HepG2 (cell line): ENCODE data around the gene TCAP. TPM values are rescaled to one million over a fixed set of nuclear protein-coding genes. Genes with fewer than 3 reads are reported as not detected.

Experiments used
- ARID3A ChIP-seq: IDR thresholded peaks from 2 replicates; pipeline ENCODE4 v1.6.1; 2012; ENCODE audit warnings: low read depth, low read length, improper control_type of control experiment
- ASH2L ChIP-seq: fragments of 300-600, 200-600 bp; sonication (generic); IDR thresholded peaks from 2 replicates; pipeline ENCODE4 v1.7.0; 2017; ENCODE audit warnings: low read depth, mild to moderate bottlenecking, moderate library complexity, mixed read lengths, low read length; ENCODE audit not compliant: insufficient read length
- BATF2 ChIP-seq: sonication (generic); formaldehyde crosslinking; IDR thresholded peaks from 2 replicates; pipeline ENCODE4 v1.8.0; 2022; ENCODE audit warnings: mild to moderate bottlenecking, missing genetic modification reagents, moderate library complexity
- CREB1 ChIP-seq, 2 experiments: fragments of 450-650 bp in 1 of 2; IDR thresholded peaks; 2 replicates each; pipeline ENCODE4 v1.6.1; 2016 to 2017; ENCODE audit warnings: control low read depth in 1 of 2, mild to moderate bottlenecking in 1 of 2, missing compliant biosample characterization in 1 of 2, missing genetic modification characterization in 1 of 2
- FOXA1 ChIP-seq, 2 experiments: fragments of 450-650 bp in 1 of 2; sonication (generic) in 1 of 2; formaldehyde crosslinking in 1 of 2; IDR thresholded peaks; 2 replicates each; pipeline versions ENCODE4 v1.4.0 to v1.6.1; 2016 to 2020; ENCODE audit warnings: missing genetic modification reagents in 1 of 2
- FUBP1 ChIP-seq: sonication (generic); formaldehyde crosslinking; IDR thresholded peaks from 2 replicates; pipeline ENCODE4 v1.5.1; 2020; ENCODE audit warnings: missing genetic modification reagents, mild to moderate bottlenecking, borderline replicate concordance
- GZF1 ChIP-seq: sonication (generic); formaldehyde crosslinking; IDR thresholded peaks from 2 replicates; pipeline ENCODE4 v1.5.1; 2020; ENCODE audit warnings: mild to moderate bottlenecking, missing genetic modification reagents
- MIER3 ChIP-seq: IDR thresholded peaks from 2 replicates; pipeline ENCODE4 v1.6.1; 2016; ENCODE audit warnings: missing compliant biosample characterization, borderline replicate concordance
- RFX3 ChIP-seq: IDR thresholded peaks from 2 replicates; pipeline ENCODE4 v1.6.1; 2016; ENCODE audit warnings: missing biosample characterization, missing genetic modification reagents
- ZNF136 ChIP-seq: sonication (generic); formaldehyde crosslinking; IDR thresholded peaks from 2 replicates; pipeline ENCODE4 v1.8.1; 2022; ENCODE audit warnings: low read depth, mild to moderate bottlenecking, moderate library complexity, missing genetic modification reagents
- ZNF143 ChIP-seq: sonication (generic); formaldehyde crosslinking; IDR thresholded peaks from 2 replicates; pipeline ENCODE4 v1.4.0; 2020; ENCODE audit warnings: missing genetic modification reagents
- ZNF441 ChIP-seq: sonication (generic); formaldehyde crosslinking; IDR thresholded peaks from 2 replicates; pipeline ENCODE4 v1.7.0; 2021; ENCODE audit warnings: missing genetic modification reagents, borderline replicate concordance
- ZNF460 ChIP-seq: sonication (generic); formaldehyde crosslinking; IDR thresholded peaks from 2 replicates; pipeline ENCODE4 v1.5.1; 2020; ENCODE audit warnings: missing genetic modification reagents, mild to moderate bottlenecking, borderline replicate concordance
- ZNF512 ChIP-seq: sonication (generic); formaldehyde crosslinking; IDR thresholded peaks from 2 replicates; pipeline ENCODE4 v1.4.0; 2020; ENCODE audit warnings: mild to moderate bottlenecking, missing genetic modification reagents
- ZNF747 ChIP-seq: sonication (generic); formaldehyde crosslinking; IDR thresholded peaks from 2 replicates; pipeline ENCODE4 v1.8.1; 2023; ENCODE audit warnings: missing genetic modification reagents, mild to moderate bottlenecking, borderline replicate concordance
- ZNF766 ChIP-seq: sonication (generic); formaldehyde crosslinking; IDR thresholded peaks from 2 replicates; pipeline ENCODE4 v1.5.0; 2020; ENCODE audit warnings: missing genetic modification reagents, borderline replicate concordance
- ZNF784 ChIP-seq: sonication (generic); formaldehyde crosslinking; IDR thresholded peaks from 2 replicates; pipeline ENCODE4 v1.5.1; 2020; ENCODE audit warnings: missing genetic modification reagents, mild to moderate bottlenecking, borderline replicate concordance
- ZSCAN31 ChIP-seq: sonication (generic); formaldehyde crosslinking; IDR thresholded peaks from 2 replicates; pipeline ENCODE4 v1.5.0; 2020; ENCODE audit warnings: low read depth, mild to moderate bottlenecking, missing genetic modification reagents
- polyA plus RNA-seq, 8 experiments: library from polyadenylated mRNA; depleted of rRNA in 3 of 8; stranded (reverse) in 7 of 8; unstranded in 1 of 8; fragments of >200 nt; fragmentation: Illumina TruSeq in 4 of 8; extraction: Trizol in 4 of 8; gene quantifications; 2 replicates each; pipeline versions ENCODE4 v1.2.1 to v1.2.3, GENCODE V29; 2011 to 2016; ENCODE audit warnings: low read depth in 4 of 8, missing spikeins in 1 of 8, mixed read lengths in 1 of 8; ENCODE audit not compliant: insufficient read depth in 1 of 8
- total RNA-seq, 5 experiments: library from RNA; depleted of rRNA; stranded (reverse); fragments of >200 nt; fragmentation: Illumina TruSeq; extraction: Trizol; gene quantifications; 2 replicates each; pipeline ENCODE4 v1.2.3, GENCODE V29; 2016; ENCODE audit warnings: low read depth in 1 of 5

The TCAP gene
- total and polyA plus RNA-seq, 2 of the 13 experiments (the other 11 are each of a cell fraction or from before 2014, with no cell fraction given): 0.24 to 0.65 TPM

- TF ChIP-seq ZNF143 (no peak), ZSCAN31 (CRISPR knock-in tag) (peak; percentile 92), ZNF512 (CRISPR knock-in tag) (peak; percentile 94), FUBP1 (0 out of 2 replicates have a peak, but pooled peaks have one; percentile 39), ZNF766 (CRISPR knock-in tag) (no peak), ASH2L (peak; percentile 53), FOXA1 (IDR thresholded peaks at IDR 0.05) (no peak), FOXA1 (CRISPR knock-in tag; IDR thresholded peaks at IDR 0.05) (0 out of 2 replicates have a peak, but pooled peaks have one; percentile 18), MIER3 (peak; percentile 74; the same call in 1 of the 2 replicates), ZNF460 (CRISPR knock-in tag) (no peak), RFX3 (no peak), ZNF784 (CRISPR knock-in tag) (peak; percentile 77; the same call in 1 of the 2 replicates), ZNF747 (CRISPR knock-in tag) (peak; percentile 78; the same call in 1 of the 2 replicates), GZF1 (CRISPR knock-in tag) (peak; percentile 84; the same call in 1 of the 2 replicates), BATF2 (CRISPR knock-in tag) (no peak; the same call in 1 of the 2 replicates), ZNF441 (no peak), ZNF136 (peak; percentile 69; the same call in 1 of the 2 replicates), CREB1 (IDR thresholded peaks at IDR 0.05) (no peak), CREB1 (CRISPR knock-in tag; IDR thresholded peaks at IDR 0.05) (no peak), ARID3A (no peak)
Measured at GRCh38 chr17:39667945-39668924, 3.1 kb downstream of the TCAP start, which contains the start of gene PNMT (continued).
